GM23338 (cell line): ENCODE results near the gene NLRP9.

Experiments
- EZH2 ChIP-seq: fragments of 200-600 bp; sonication (generic); IDR thresholded peaks from one replicate; pipeline ENCODE4 v1.8.0; 2017; ENCODE audit warnings: antibody characterized with exemption, mild to moderate bottlenecking, low read depth; ENCODE audit not compliant: unreplicated experiment
- NANOG ChIP-seq: IDR thresholded peaks from 2 replicates; pipeline ENCODE4 v1.6.1; 2016; ENCODE audit warnings: antibody characterized with exemption, borderline replicate concordance
- TF ChIP-seq, protein P1 (sequence below), 2 experiments: fragments of 200-600 bp in 1 of 2; sonication (generic) in 1 of 2; conservative IDR thresholded peaks; 2 replicates each; pipeline versions ENCODE4 v1.5.1 to v1.6.1; 2016 to 2017; ENCODE audit warnings: antibody characterized with exemption in 2 of 2, low read depth in 2 of 2, mild to moderate bottlenecking in 2 of 2, moderate library complexity in 1 of 2

GRCh38 chr19:55696301-55697068 is 41.7 kb downstream of the NLRP9 start:
- no peak for TF ChIP-seq EZH2
- TF ChIP-seq, protein P1, sequence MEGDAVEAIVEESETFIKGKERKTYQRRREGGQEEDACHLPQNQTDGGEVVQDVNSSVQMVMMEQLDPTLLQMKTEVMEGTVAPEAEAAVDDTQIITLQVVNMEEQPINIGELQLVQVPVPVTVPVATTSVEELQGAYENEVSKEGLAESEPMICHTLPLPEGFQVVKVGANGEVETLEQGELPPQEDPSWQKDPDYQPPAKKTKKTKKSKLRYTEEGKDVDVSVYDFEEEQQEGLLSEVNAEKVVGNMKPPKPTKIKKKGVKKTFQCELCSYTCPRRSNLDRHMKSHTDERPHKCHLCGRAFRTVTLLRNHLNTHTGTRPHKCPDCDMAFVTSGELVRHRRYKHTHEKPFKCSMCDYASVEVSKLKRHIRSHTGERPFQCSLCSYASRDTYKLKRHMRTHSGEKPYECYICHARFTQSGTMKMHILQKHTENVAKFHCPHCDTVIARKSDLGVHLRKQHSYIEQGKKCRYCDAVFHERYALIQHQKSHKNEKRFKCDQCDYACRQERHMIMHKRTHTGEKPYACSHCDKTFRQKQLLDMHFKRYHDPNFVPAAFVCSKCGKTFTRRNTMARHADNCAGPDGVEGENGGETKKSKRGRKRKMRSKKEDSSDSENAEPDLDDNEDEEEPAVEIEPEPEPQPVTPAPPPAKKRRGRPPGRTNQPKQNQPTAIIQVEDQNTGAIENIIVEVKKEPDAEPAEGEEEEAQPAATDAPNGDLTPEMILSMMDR (conservative IDR thresholded peaks at IDR 0.05; ENCODE audit: low read depth in 2 of 2): no peak
- TF ChIP-seq NANOG: no peak
